Ovary (tissue), 9 donors: ENCODE measurements around the gene CAMTA1. TPM values are rescaled to one million over a fixed set of nuclear protein-coding genes. Genes with fewer than 3 reads are reported as not detected.

Experiments used
- DNase-seq, 5 donors: peaks; one replicate each; pipeline ENCODE4 v3.0.0-alpha.2; 2019 to 2020
- H3K27ac ChIP-seq, 2 donors: fragments of 200-600 bp; one replicate each; pipeline versions ENCODE4 v1.5.1 to v1.8.0; 2019 to 2022
- H3K27me3 ChIP-seq: fragments of 200-600 bp; one replicate; pipeline ENCODE4 v1.8.0; 2022
- H3K36me3 ChIP-seq: fragments of 200-600 bp; sonication (generic); one replicate; pipeline ENCODE4 v1.5.1; 2019
- H3K4me1 ChIP-seq: one replicate; pipeline ENCODE4 v1.8.1; 2013; ENCODE audit warnings: mild to moderate bottlenecking, moderate library complexity; ENCODE audit not compliant: insufficient read depth
- H3K4me3 ChIP-seq: fragments of 200-600 bp; sonication (generic); one replicate; pipeline ENCODE4 v1.5.1; 2017
- H3K9me3 ChIP-seq, 2 donors: fragments of 200-600 bp in 1 of 2; sonication (generic) in 1 of 2; one replicate each; pipeline versions ENCODE4 v1.5.1 to v1.8.1; 2013 to 2019; ENCODE audit warnings: mild to moderate bottlenecking in 1 of 2, moderate library complexity in 1 of 2
- CTCF ChIP-seq, 3 donors: fragments of 450-650 bp in 2 of 3; fragments of 200-600 bp in 1 of 3; IDR thresholded peaks; one replicate each; pipeline versions ENCODE4 v1.5.1 to v1.8.0; 2016 to 2022; ENCODE audit warnings: antibody characterized with exemption in 3 of 3, mild to moderate bottlenecking in 1 of 3
- EP300 ChIP-seq: sonication (generic); formaldehyde crosslinking; IDR thresholded peaks from one replicate; pipeline ENCODE4 v1.6.1; 2017; ENCODE audit warnings: antibody characterized with exemption
- POLR2A ChIP-seq: fragments of 450-650 bp; IDR thresholded peaks from one replicate; pipeline ENCODE4 v1.6.1; 2017; ENCODE audit warnings: antibody characterized with exemption, mild to moderate bottlenecking, moderate library complexity
- WGBS, 3 donors: extraction: QIAGEN DNeasy Blood & Tissue Kit in 1 of 3; methylation state at CpG; one replicate each; pipeline versions ENCODE4 v1.1.5 to v1.1.7; 2013 to 2017; 5-methylcytosine and 5-hydroxymethylcytosine counted together
- intact Hi-C, 4 donors: fragments of 100-400 bp; cut with DNase I; formaldehyde crosslinking; loops; one replicate each; pipeline versions ENCODE4 v1.11.0 to v1.15.1; 2022 to 2023
- polyA plus RNA-seq, 2 donors: library from polyadenylated mRNA; stranded (reverse); fragments of 200-250 nt in 1 of 2; fragments of 350-450 nt in 1 of 2; fragmentation: Illumina TruSeq in 1 of 2; extraction: RNeasy Lipid Tissue Mini Kit (QIAGEN cat#74804) in 1 of 2; gene quantifications; one replicate each; pipeline ENCODE4 v1.2.3, GENCODE V29; 2013 to 2014
- total RNA-seq, 7 donors: library from RNA; depleted of rRNA in 2 of 7; stranded (reverse); fragments of >200 nt in 2 of 7; fragmentation: NEBNext Ultra II Directional in 3 of 7; extraction: Animal tissue kit (Norgen Biotek cat#: 25700) in 3 of 7; gene quantifications; one replicate each; pipeline versions ENCODE4 v1.1.0 to v1.2.4, GENCODE V29; 2016 to 2023
- donor health status: DM: no; HTN: no; CAD: no; lungs with moderate emphysema.
- donor health status: DM: no; HTN: no; CAD: no.
- donor health status: Bipolar disorder and iron deficiency.
- donor health status: DM: yes; HTN: yes; CAD: no.
- donor health status: DM: no; HTN: no; CAD: no.
- donor health status: DM: yes; HTN: yes; CAD: no.

Gene CAMTA1
- total and polyA plus RNA-seq, 9 donors, result 51.1 to 150 (median 67.4) TPM

- DNase-seq, result no peak
- no peak overlapping the region for H3K4me3 ChIP-seq
- no peaks in the 10 kb centered on the region for H3K4me1 ChIP-seq
- no peaks in the 10 kb centered on the region for H3K9me3 ChIP-seq
- WGBS, 3 donors, result 87 to 96% (median 91%) methylated on average over 7 of the region's 7 CpGs
- intact Hi-C loops, result no loop called here
- H3K27ac ChIP-seq, result no peak overlapping the region
- no peaks in the 10 kb centered on the region for H3K27me3 ChIP-seq
- TF ChIP-seq CTCF (IDR thresholded peaks at IDR 0.05), result no peak
- TF ChIP-seq EP300, result no peak
- no peak for TF ChIP-seq POLR2A
- H3K36me3 ChIP-seq, result no peaks in the 10 kb centered on the region
These were observed 678.3 kb downstream of the CAMTA1 start for GRCh38 chr1:7463526-7463925.

GRCh38 chr1:7464736-7465135 lies 679.5 kb downstream of the CAMTA1 start:
- intact Hi-C loops, result no loop called here
- no peaks in the 10 kb centered on the region for H3K4me1 ChIP-seq
- WGBS, 3 donors, result 89 to 96% (median 92%) methylated on average over 12 of the region's 12 CpGs

GRCh38 chr1:7467476-7468175 lies 682.4 kb downstream of the CAMTA1 start:
- intact Hi-C loops, result no loop called here
- H3K27ac ChIP-seq, result no peak overlapping the region
- 96 to 97% (median 97%) methylated on average over 27 of the region's 27 CpGs for WGBS, 3 donors
- TF ChIP-seq EP300 (no peak), CTCF (IDR thresholded peaks at IDR 0.05) (no peak), POLR2A (no peak)
- DNase-seq, result no peak
- no peaks in the 10 kb centered on the region for H3K27me3 ChIP-seq
- no peak overlapping the region for H3K4me3 ChIP-seq
- H3K9me3 ChIP-seq, result no peaks in the 10 kb centered on the region
- H3K36me3 ChIP-seq, result no peaks in the 10 kb centered on the region
- no peaks in the 10 kb centered on the region for H3K4me1 ChIP-seq

More at GRCh38 chr1:7464736-7465135, 679.5 kb downstream of the CAMTA1 start:
- H3K27ac ChIP-seq, result no peak overlapping the region
- TF ChIP-seq CTCF (IDR thresholded peaks at IDR 0.05) (no peak), EP300 (no peak), POLR2A (no peak)
- no peaks in the 10 kb centered on the region for H3K9me3 ChIP-seq
- no peak for DNase-seq
- no peak overlapping the region for H3K4me3 ChIP-seq
- no peaks in the 10 kb centered on the region for H3K27me3 ChIP-seq
- H3K36me3 ChIP-seq, result no peaks in the 10 kb centered on the region

GRCh38 chr1:7468248-7468647 lies 683.0 kb downstream of the CAMTA1 start:
- no peak overlapping the region for H3K27ac ChIP-seq
- no peak overlapping the region for H3K4me3 ChIP-seq
- no peaks in the 10 kb centered on the region for H3K4me1 ChIP-seq
- H3K27me3 ChIP-seq, result no peaks in the 10 kb centered on the region
- TF ChIP-seq CTCF (IDR thresholded peaks at IDR 0.05) (no peak), EP300 (no peak), POLR2A (no peak)
- H3K9me3 ChIP-seq, result no peaks in the 10 kb centered on the region
- 79 to 91% (median 82%) methylated on average over 9 of the region's 9 CpGs for WGBS, 3 donors
- H3K36me3 ChIP-seq, result no peaks in the 10 kb centered on the region
- no peak for DNase-seq
- intact Hi-C loops, result no loop called here
